Measurements from ENCODE around the gene VRK2.

GRCh38 chr2:58099096-58099769 is 52.6 kb downstream of the VRK2 start:
- TF ChIP-seq, protein P1, sequence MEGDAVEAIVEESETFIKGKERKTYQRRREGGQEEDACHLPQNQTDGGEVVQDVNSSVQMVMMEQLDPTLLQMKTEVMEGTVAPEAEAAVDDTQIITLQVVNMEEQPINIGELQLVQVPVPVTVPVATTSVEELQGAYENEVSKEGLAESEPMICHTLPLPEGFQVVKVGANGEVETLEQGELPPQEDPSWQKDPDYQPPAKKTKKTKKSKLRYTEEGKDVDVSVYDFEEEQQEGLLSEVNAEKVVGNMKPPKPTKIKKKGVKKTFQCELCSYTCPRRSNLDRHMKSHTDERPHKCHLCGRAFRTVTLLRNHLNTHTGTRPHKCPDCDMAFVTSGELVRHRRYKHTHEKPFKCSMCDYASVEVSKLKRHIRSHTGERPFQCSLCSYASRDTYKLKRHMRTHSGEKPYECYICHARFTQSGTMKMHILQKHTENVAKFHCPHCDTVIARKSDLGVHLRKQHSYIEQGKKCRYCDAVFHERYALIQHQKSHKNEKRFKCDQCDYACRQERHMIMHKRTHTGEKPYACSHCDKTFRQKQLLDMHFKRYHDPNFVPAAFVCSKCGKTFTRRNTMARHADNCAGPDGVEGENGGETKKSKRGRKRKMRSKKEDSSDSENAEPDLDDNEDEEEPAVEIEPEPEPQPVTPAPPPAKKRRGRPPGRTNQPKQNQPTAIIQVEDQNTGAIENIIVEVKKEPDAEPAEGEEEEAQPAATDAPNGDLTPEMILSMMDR (conservative IDR thresholded peaks at IDR 0.05; ENCODE audit: low read length) = no peak
- no peak for TF ChIP-seq EZH2phosphoT487 (IDR thresholded peaks at IDR 0.05; ENCODE audit: borderline replicate concordance, low read depth, low read length)

All from OCI-LY7 (cell line).